GM23338 (cell line): ENCODE measurements around the gene TNFRSF21. TPM values are rescaled to one million over a fixed set of nuclear protein-coding genes. Genes with fewer than 3 reads are reported as not detected.

Source experiments
- ATAC-seq: fragments of 200-7000 bp; cut with Tn5 transposase; 3 replicates; pipeline ENCODE4 v1.9.1; 2020
- DNase-seq: peaks from one replicate; pipeline ENCODE4 v3.0.0-alpha.2; 2015; ENCODE audit warnings: low spot score
- H2AFZ ChIP-seq: fragments of 200-600 bp; sonication (generic); 2 replicates; pipeline ENCODE4 v1.8.0; 2016; ENCODE audit warnings: antibody characterized with exemption, mild to moderate bottlenecking, moderate library complexity
- H3F3A ChIP-seq: fragments of 200-600 bp; sonication (generic); replicated peaks from 2 replicates; pipeline ENCODE4 v1.8.0; 2017; ENCODE audit warnings: antibody characterized with exemption, mixed run types, low read depth
- H3K27ac ChIP-seq: fragments of 200-600 bp; sonication (generic); 2 replicates; pipeline ENCODE4 v1.6.1; 2016; ENCODE audit warnings: low read depth
- H3K27me3 ChIP-seq: fragments of 200-600 bp; sonication (generic); 2 replicates; pipeline ENCODE4 v1.8.0; 2016; ENCODE audit warnings: mild to moderate bottlenecking, mixed run types, moderate library complexity; ENCODE audit not compliant: insufficient read depth
- H3K36me3 ChIP-seq: fragments of 200-600 bp; sonication (generic); 2 replicates; pipeline ENCODE4 v1.8.0; 2016; ENCODE audit warnings: mild to moderate bottlenecking; ENCODE audit not compliant: insufficient read depth
- H3K4me1 ChIP-seq: fragments of 200-600 bp; sonication (generic); 2 replicates; pipeline ENCODE4 v1.8.0; 2016; ENCODE audit warnings: mild to moderate bottlenecking, moderate library complexity; ENCODE audit not compliant: insufficient read depth
- H3K4me2 ChIP-seq: fragments of 200-600 bp; sonication (generic); 2 replicates; pipeline ENCODE4 v1.7.1; 2017; ENCODE audit warnings: mixed run types
- H3K4me3 ChIP-seq: fragments of 200-600 bp; sonication (generic); 2 replicates; pipeline ENCODE4 v1.6.1; 2016; ENCODE audit warnings: mixed run types
- H3K79me2 ChIP-seq: fragments of 200-600 bp; sonication (generic); replicated peaks from 2 replicates; pipeline ENCODE4 v1.8.0; 2017; ENCODE audit warnings: mild to moderate bottlenecking; ENCODE audit not compliant: insufficient read depth
- H3K9me2 ChIP-seq: fragments of 200-600 bp; sonication (generic); 2 replicates; pipeline ENCODE4 v1.8.0; 2017; ENCODE audit not compliant: insufficient read depth
- H4K20me1 ChIP-seq: fragments of 200-600 bp; sonication (generic); replicated peaks from 2 replicates; pipeline ENCODE4 v1.8.0; 2017; ENCODE audit warnings: mild to moderate bottlenecking; ENCODE audit not compliant: insufficient read depth
- H3K27ac Mint-ChIP-seq: 2 replicates; pipeline ENCODE4 v1.8.0; 2020; ENCODE audit warnings: inconsistent platforms, mild to moderate bottlenecking, moderate library complexity, mixed read lengths
- H3K27me3 Mint-ChIP-seq: 3 replicates; pipeline ENCODE4 v1.8.0; 2022; ENCODE audit warnings: low read depth, mild to moderate bottlenecking, moderate library complexity, mixed read lengths, inconsistent platforms; ENCODE audit not compliant: insufficient read depth, poor library complexity
- H3K36me3 Mint-ChIP-seq: 3 replicates; pipeline ENCODE4 v1.8.0; 2021; ENCODE audit warnings: low read depth, mild to moderate bottlenecking, inconsistent platforms, moderate library complexity, mixed read lengths
- H3K4me1 Mint-ChIP-seq: 3 replicates; pipeline ENCODE4 v1.8.0; 2020; ENCODE audit warnings: mild to moderate bottlenecking, inconsistent platforms, mixed read lengths
- H3K4me3 Mint-ChIP-seq: 3 replicates; pipeline ENCODE4 v1.8.0; 2021; ENCODE audit warnings: moderate library complexity, mild to moderate bottlenecking, inconsistent platforms, mixed read lengths
- H3K9me3 Mint-ChIP-seq: 3 replicates; pipeline ENCODE4 v1.8.0; 2020; ENCODE audit warnings: moderate library complexity, mild to moderate bottlenecking, inconsistent platforms, mixed read lengths
- CREB1 ChIP-seq: fragments of 250-450 bp; sonication (Bioruptor Pico); IDR thresholded peaks from 2 replicates; pipeline ENCODE4 v1.5.0; 2020; ENCODE audit warnings: low read depth, mild to moderate bottlenecking, moderate library complexity
- CTCF ChIP-seq, 2 experiments: fragments of 200-600 bp in 1 of 2; sonication (generic) in 1 of 2; conservative IDR thresholded peaks; 2 replicates each; pipeline versions ENCODE4 v1.5.1 to v1.6.1; 2016 to 2017; ENCODE audit warnings: antibody characterized with exemption in 2 of 2, low read depth in 2 of 2, mild to moderate bottlenecking in 2 of 2, moderate library complexity in 1 of 2
- ETS1 ChIP-seq: IDR thresholded peaks from 2 replicates; pipeline ENCODE4 v1.6.1; 2016; ENCODE audit warnings: antibody characterized with exemption
- EZH2phosphoT487 ChIP-seq: fragments of 200-600 bp; sonication (generic); IDR thresholded peaks from one replicate; pipeline ENCODE4 v1.8.1; 2018; ENCODE audit warnings: antibody characterized with exemption; ENCODE audit not compliant: unreplicated experiment
- REST ChIP-seq: IDR thresholded peaks from one replicate; pipeline ENCODE4 v1.6.1; 2018; ENCODE audit warnings: antibody characterized with exemption; ENCODE audit not compliant: unreplicated experiment
- STAT1 ChIP-seq: IDR thresholded peaks from one replicate; pipeline ENCODE4 v1.6.1; 2016; ENCODE audit warnings: antibody characterized with exemption; ENCODE audit not compliant: unreplicated experiment
- ZNF114 ChIP-seq: fragments of 250-450 bp; sonication (Bioruptor Pico); IDR thresholded peaks from 2 replicates; pipeline ENCODE4 v1.5.0; 2020; ENCODE audit warnings: mild to moderate bottlenecking, moderate library complexity
- polyA plus RNA-seq: library from polyadenylated mRNA; unstranded; fragments of >200 nt; fragmentation: Nextera tagmentation; extraction: Ambion mirVana; gene quantifications from 2 replicates; pipeline ENCODE4 v1.2.1, GENCODE V29; 2016
- total RNA-seq: library from RNA; depleted of rRNA; stranded (reverse); fragments of >200 nt; shearing (Covaris generic); gene quantifications from 2 replicates; pipeline ENCODE4 v1.2.3, GENCODE V29; 2014

The TNFRSF21 gene
- total and polyA plus RNA-seq, 2 experiments from 2014 or later, result 22.1 to 48.1 TPM

- no peaks in the 10 kb centered on the region for H3K27me3 ChIP-seq
- no peak overlapping the region for H3K4me3 ChIP-seq
- Mint-ChIP-seq H3K36me3 (no peaks in the 10 kb centered on the region; the same call in 2 of the 3 replicates), H3K27me3 (no peaks in the 10 kb centered on the region), H3K27ac (no peak overlapping the region), H3K4me3 (no peak overlapping the region), H3K9me3 (peaks cover 7% of the 10 kb centered on the region), H3K4me1 (peaks cover 4% of the 10 kb centered on the region; the same call in 1 of the 3 replicates)
- DNase-seq, result no peak
- no peak overlapping the region for H3K27ac ChIP-seq
- TF ChIP-seq ETS1, result no peak
- no peak for TF ChIP-seq ZNF114 (CRISPR knock-in tag)
- TF ChIP-seq CREB1 (CRISPR knock-in tag), result no peak
- no peak for TF ChIP-seq REST
- no peak for TF ChIP-seq EZH2phosphoT487
- no peak overlapping the region for H3K4me2 ChIP-seq
- no peaks in the 10 kb centered on the region for H3F3A ChIP-seq
- no peaks in the 10 kb centered on the region for H3K9me2 ChIP-seq
- no peaks in the 10 kb centered on the region for H3K79me2 ChIP-seq
- H3K36me3 ChIP-seq, result no peaks in the 10 kb centered on the region
- peaks cover 10% of the 10 kb centered on the region for H3K4me1 ChIP-seq
- H2AFZ ChIP-seq, result 0 out of 2 replicates have a peak overlapping the region, but pooled peaks have one; percentile 7
- no peaks in the 10 kb centered on the region for H4K20me1 ChIP-seq
- ATAC-seq, result no peak
Observed at GRCh38 chr6:47323887-47324286, 14.2 kb upstream of the TNFRSF21 start.

- peaks cover 10% of the 10 kb centered on the region for H3K4me1 ChIP-seq
- H2AFZ ChIP-seq, result 0 out of 2 replicates have a peak overlapping the region, but pooled peaks have one; percentile 7
- H3K27ac ChIP-seq, result no peak overlapping the region
- no peaks in the 10 kb centered on the region for H3F3A ChIP-seq
- H3K4me2 ChIP-seq, result no peak overlapping the region
- no peaks in the 10 kb centered on the region for H3K79me2 ChIP-seq
- H3K27me3 Mint-ChIP-seq, result no peaks in the 10 kb centered on the region
- no peaks in the 10 kb centered on the region for H3K36me3 Mint-ChIP-seq
- no peak overlapping the region for H3K4me3 Mint-ChIP-seq
- H3K27ac Mint-ChIP-seq, result no peak overlapping the region
- no peaks in the 10 kb centered on the region for H3K27me3 ChIP-seq
- ATAC-seq (no peak), DNase-seq (no peak)
- H3K36me3 ChIP-seq, result no peaks in the 10 kb centered on the region
- H4K20me1 ChIP-seq, result no peaks in the 10 kb centered on the region
- 0 out of 2 replicates have a peak, but pooled peaks cover under 1% of the 10 kb centered on the region for H3K9me2 ChIP-seq
- TF ChIP-seq STAT1 (no peak), CTCF (conservative IDR thresholded peaks at IDR 0.05; ENCODE audit: low read depth in 2 of 2) (no peak)
- H3K4me3 ChIP-seq, result no peak overlapping the region
- peaks cover 4% of the 10 kb centered on the region; the same call in 1 of the 3 replicates for H3K4me1 Mint-ChIP-seq
- H3K9me3 Mint-ChIP-seq, result peaks cover 2% of the 10 kb centered on the region; the same call in 2 of the 3 replicates
Observed at GRCh38 chr6:47323321-47323720, 13.6 kb upstream of the TNFRSF21 start.
